T-helper 2 cell treated with Interferon-gamma antibody and Interleukin-4, amounts not matched to agents 100 ng/mL and 5 ng/mL, for 36 hours (primary cell): ENCODE data around the gene LHX1. TPM values are rescaled to one million over a fixed set of nuclear protein-coding genes. Genes with fewer than 3 reads are reported as not detected.

ENCODE experiments used
- intact Hi-C: fragments of 100-400 bp; cut with micrococcal nuclease; formaldehyde crosslinking; loops from one replicate; pipeline ENCODE4 v1.15.1; 2023
- total RNA-seq: library from RNA; stranded (reverse); gene quantifications from 2 replicates; pipeline ENCODE4 v1.2.3, GENCODE V29; 2022

The LHX1 gene
- total RNA-seq, 1 donor from 2014 or later, result 0.18 TPM

DNA sequence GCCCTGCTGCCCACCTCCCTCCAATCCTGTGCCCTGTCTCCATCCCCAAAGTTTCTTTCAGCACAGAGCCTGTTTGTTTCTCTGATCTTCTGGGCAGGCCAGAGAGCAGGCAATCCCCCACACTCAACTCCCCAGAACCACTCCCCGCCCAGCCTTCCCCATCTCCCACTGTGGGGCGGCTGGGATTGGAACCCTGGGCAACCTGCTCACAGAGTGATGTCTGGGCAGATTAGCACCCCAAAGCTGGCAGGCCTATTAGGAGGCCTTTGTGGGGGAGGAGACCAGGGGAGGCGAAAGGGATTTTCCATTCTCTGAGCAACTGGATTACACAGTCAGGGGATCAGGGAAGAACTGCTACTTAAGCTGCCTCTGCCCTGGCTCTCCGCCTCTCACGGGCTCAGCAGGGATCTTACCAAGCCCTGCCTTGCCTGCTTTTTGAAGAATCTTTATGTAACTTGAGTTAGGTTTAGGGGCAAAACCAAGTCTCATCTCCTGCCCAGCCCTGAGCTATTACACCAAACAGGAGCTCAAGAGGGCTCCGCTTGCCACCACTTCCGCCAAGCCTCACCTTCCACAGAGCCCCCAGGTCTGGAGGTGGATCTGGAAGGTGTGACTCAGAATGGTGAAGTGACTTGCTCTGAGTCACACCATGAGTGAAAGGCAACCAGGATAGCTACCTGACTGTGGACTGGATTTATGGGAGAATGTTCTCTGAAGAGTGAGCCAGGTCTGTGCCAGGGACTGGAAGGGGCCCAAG lies 16.0 kb upstream of the LHX1 start:
- intact Hi-C loops, result no loop called here

DNA sequence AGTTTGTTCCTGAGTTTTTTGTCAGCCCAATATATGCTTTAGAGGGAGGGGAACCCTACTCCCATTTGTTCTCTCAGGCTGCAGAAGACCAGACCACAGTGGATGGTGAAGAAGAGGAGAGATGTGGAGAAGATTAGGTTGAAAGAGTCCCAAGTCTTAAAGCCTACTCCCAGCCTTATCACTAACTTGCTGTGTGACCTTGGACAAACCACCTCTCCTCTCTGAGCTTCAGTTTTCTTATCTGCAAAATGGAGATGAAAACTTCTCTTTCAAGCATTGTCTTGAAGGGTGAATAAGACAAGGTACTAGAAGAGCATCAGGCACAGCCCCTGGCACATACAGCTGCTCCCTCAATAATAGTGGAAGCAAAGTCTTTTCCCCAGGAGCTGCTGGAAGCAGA lies 15.1 kb upstream of the LHX1 start:
- intact Hi-C loops, result no loop called here

DNA sequence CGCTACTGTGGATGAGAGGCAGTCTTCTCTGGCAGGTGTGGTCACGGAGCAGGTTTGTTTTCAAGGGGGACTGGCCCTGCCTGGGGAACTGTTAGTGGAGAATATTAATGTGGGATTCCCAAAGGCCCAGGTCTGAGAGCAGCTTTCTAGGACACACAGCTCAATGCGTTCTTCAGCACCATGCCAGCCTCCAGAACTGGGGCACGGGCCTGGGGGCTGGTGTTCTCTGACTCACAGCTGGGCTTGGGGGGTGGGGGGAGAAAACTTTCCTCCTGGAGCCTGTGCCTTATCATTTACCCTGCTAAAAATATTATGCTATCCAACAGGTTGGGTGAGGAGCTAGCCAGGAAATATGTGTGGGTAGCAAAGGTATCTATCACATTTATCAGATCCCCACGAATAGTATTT lies 13.5 kb upstream of the LHX1 start:
- intact Hi-C loops, result no loop called here

DNA sequence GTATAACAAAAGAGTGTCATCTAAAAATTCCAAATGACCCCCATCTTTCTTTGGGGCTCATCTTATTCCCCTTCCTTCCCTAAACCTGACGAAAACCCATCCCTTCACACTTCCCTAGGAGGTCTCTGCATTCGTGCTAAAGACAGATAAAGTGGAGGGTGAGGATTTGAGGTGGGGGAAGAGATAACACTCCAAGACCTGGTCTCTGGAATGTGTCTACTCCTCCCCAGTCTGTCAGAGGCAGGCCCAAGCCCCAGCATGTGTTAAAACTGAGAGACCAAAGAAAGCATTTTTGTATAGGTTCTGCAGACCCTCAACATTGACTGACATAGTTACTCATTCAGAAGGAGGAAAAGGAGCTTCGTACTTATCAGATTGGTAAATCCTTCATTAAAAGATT lies 11.0 kb upstream of the LHX1 start:
- intact Hi-C loops, result no loop called here

DNA sequence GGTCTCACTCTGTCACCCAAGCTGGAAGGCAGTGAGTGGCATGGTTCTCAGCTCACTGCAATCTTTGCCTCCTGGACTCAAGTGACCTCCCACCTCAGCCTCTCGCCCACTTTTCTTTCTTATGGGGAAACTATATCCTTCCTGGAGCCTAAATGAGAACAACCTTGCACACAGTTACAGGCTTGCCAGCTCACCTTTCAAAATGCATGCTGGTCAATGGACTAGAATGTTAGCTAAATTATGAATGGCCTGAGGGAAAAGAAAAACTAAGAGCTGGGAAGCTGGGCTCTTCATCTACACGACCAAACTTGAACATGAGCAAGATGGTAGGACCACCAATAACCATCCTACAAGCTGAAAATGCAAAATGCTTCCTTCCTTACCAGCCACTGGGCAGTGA lies 10.6 kb upstream of the LHX1 start:
- intact Hi-C loops, result no loop called here

DNA sequence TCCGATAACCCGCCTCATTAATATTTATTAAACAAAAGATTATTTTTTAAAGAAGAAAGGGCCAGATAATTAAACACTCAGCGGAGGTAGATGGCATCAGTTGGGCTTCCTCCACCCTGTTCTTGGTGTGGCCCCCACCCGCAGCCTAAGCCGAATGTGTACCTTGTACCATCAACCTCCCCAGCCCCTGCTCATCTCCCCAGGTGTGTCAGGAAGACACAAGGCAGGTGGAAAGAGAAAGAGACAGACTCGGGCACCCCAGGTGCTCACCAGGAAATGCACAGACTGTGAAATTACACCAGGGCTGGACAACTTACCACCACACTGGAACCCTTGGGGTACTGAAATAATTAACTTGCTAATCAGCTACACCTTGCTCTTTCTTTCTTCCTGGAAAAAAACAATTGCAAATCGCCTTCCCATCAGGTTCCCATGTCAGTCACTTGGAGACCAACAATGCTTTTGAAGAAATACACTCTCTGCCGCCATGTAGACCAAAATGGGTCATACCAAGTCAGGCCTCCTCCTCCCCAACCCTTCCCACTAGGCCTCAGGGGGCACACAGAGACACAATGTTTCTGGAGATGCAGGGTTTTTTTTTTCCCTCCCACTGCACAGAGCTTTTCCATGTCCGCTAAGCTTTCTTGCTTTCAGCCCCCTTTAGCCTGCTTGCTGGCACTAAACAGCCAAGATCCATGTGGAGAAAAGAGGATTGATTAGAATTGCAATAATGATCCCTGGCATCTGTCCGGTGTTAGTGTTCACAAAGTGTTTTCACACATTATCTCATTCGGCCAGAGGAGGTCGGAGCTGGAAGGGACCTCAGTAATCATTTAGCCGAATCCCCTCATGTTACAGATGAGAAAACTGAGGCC lies 8.6 kb upstream of the LHX1 start:
- intact Hi-C loops, result no loop called here

DNA sequence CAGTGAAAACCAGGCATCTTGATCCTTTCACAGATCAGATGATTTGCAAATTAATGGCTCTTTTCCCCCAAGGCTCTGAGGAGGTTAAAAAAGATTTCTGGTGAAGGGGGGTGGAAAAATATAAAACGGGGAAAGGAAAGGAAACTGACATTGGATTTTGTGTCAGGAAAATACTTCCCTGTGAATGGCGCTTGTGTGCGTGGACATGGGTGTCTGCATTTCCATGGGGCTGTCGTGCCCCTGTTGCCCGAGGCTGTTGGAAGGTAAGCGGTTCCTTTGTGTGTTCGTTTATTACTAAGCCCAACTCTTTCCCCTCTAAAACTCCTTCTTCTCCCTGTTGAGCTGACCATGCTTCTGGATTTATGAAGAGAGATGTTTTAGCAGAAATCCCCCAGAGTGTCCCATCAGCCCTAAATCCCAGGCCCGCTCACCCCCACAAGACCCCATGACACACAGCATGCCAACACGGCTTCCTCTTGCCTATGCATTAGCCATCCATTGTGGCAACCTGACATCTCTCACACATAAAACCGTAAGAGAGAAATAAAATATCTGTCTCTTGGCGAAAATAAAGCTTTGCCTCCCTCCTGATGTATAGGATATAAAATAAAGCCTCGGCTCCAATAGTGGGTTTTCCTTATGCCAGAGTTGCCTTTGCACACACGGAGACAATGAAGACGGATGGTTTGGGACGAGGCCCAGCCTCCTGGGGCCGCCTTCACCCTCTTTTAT lies 7.3 kb upstream of the LHX1 start:
- intact Hi-C loops, result no loop called here

DNA sequence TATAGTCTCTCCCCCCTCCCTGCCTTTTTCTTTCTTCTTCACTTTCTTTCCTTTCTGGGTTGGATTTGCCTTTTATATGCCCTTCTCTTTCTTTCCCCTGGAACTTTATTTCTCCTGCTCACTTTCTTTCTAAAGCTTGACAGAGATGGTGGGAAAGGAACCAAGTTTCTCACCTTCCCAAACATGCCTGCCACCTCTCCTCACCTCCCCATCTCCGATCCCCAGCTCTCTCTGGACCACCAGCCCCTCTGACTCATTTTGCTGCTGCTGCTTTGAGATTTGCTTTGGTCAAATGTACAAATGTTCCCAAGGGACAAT lies 6.7 kb upstream of the LHX1 start:
- intact Hi-C loops, result no loop called here

DNA sequence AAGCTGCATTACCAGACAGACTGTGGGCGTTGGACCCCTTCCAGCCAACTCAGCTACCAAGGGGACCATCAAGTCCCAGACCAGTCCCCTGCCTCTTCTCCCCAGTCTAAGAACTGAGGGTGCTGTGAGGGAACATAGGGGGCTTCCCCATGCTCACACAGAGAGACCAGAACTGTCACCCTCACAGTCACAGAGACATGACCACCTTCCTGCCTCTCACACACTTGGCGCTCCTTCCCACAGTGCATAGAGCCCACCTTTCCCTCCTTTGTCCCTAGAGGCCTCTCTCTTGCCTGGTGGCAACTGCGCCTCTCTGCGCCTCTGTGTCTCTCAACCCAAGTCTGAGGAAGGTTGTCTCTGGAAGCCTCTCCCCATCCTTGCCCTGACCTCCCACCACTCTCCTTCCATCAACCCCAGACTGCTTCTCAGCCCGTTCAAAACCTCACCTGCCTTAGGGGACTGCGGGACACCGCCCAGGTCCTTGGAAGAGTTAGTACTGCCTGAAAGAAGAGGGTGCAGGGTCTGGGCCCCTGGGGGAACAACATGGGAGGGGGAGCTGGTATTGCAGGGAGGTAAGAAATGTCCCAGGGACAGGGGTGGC lies 6.1 kb upstream of the LHX1 start:
- intact Hi-C loops, result no loop called here

DNA sequence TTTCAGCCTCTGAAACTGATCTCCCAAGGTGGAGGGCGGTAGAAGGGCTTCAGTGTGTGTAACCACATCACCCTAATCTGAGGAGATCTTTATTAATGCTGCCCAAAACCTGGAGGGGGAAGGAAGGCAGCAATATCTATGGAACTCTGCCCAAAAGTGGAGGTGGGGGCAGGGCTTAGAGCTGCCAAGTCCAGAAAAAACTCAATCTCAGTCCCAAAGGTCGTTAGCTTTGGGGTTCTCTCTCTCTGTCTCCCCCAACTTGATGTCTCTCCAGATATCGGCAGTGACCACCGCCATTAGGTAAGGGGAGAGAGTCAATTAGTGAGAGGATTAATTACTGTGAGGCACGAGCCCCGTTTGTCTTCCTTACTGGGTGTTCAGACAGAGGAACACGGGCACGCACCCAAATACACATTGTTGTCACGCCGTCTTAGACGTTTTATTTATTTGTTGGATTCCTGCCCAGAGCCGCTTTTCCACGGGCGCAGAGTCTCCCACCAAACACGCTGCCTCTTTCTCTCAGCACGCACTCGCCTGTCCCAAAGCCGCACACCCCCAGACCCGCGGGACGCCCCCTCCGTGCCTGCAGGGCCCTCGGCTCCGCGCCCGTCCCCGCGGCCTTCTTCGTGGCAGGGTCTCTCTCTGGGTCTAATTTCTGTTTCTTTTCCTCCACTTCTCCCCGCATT lies 5.4 kb upstream of the LHX1 start:
- intact Hi-C loops, result no loop called here

DNA sequence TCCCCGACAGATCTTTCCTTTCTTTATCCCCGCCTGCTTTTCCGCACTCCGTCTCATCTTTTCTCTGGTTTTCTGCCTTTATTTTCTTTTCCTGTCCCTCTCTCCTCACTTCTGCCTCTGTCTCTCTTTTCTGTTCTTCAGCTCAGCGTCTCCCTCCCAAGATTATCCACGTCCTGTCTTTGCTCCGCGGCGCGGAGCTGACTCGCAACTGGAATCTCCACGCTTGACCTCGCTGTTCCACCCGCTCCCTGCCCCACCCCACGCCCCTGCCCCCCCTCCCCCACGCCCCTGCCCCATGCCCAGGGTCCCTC lies 4.9 kb upstream of the LHX1 start:
- intact Hi-C loops, result no loop called here

DNA sequence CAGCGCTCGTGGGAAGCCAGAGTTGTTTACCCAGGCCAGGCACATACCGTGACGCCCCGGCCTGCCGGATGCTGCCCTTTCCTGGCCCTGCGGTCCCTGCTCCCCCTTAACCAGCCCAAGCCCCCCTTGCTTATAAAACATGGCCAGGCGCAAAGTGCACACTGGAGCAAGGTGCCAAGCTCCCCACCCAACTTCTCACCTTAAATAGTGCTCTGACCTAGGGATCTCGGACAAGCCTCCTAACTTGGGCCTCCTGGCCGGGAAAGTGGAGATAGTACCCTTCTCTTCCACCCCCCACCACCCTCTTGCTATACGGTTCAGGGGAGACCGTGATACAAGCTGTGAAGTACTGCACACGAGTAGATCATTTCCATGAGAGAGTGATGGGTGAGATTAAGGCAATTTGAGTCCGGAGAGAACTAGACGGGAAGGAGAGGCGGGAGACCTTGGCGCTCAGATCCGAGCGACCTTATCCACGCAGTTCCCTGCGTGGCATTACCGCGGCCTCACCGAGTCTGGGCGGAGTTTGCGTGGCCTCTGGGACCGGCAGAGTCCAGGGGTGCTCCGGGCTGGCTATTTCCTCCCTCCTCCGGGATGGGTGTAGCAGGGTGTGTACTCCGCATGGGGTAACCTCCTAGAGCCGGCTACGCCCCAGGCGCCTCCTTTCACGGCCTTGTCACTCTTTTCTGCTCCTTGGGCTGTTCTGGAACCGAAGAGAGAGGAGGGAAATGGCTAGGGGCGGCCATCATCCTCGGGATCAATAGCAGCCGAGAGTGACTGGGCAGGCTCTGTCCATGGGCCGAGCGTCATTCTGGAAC lies 4.4 kb upstream of the LHX1 start:
- intact Hi-C loops, result no loop called here

DNA sequence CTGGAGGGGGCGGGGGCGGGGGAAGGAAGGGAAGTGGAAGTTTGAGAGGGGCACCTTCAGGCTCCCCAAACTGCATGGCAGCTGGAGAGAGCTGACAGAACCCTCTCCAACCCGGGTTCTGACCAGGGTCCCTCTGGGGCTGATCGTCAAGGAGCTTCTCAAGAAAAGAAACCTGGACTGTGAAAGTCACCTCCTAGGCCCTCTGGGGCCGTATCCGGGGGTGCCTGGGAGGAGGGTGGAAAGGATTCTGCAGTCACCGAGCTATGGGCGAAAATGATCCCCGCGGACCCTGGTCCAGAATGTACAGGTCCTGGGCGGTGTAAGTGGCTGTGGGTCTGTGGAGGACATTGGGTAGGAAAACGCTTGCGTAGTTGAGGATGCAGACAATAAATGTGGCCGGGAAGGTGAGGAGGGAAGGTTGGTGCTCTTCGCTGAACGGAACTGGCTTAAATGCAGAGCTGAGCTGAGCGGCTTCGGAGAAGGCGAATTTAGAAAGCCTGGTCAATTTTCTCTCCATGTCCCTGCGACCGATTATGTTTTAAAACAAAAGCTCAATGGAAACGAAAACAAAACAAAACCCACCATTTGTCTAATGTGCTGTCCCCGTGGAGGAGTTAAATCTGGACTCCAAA lies 3.6 kb upstream of the LHX1 start:
- intact Hi-C loops, result no loop called here

DNA sequence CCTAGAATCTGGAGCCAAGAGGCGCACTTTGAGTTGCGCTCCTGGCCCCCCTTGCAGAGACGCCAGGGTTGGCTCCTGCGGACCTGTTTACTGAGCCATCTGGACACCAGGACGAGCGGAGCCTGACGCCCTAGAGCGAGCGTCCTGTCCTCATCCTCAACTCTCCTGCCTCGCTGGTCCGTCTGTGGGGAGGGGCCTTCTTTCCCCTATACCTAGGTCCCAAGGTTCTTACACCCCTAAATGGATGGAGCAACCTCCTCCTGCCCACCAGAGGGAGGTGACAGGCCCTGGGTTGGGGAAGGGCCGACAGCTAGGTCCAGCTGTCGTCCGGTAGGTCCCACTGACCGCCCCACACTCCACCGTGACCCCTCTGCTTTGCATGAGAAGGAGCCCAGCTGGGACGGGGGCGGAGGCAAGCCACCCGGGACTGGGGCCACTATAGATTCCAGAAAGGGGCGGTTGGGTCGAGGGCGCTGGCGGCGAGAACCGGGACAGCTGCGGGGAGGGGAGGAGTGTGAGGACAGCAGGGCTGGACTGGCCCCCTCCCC lies 3.1 kb upstream of the LHX1 start:
- intact Hi-C loops, result no loop called here

DNA sequence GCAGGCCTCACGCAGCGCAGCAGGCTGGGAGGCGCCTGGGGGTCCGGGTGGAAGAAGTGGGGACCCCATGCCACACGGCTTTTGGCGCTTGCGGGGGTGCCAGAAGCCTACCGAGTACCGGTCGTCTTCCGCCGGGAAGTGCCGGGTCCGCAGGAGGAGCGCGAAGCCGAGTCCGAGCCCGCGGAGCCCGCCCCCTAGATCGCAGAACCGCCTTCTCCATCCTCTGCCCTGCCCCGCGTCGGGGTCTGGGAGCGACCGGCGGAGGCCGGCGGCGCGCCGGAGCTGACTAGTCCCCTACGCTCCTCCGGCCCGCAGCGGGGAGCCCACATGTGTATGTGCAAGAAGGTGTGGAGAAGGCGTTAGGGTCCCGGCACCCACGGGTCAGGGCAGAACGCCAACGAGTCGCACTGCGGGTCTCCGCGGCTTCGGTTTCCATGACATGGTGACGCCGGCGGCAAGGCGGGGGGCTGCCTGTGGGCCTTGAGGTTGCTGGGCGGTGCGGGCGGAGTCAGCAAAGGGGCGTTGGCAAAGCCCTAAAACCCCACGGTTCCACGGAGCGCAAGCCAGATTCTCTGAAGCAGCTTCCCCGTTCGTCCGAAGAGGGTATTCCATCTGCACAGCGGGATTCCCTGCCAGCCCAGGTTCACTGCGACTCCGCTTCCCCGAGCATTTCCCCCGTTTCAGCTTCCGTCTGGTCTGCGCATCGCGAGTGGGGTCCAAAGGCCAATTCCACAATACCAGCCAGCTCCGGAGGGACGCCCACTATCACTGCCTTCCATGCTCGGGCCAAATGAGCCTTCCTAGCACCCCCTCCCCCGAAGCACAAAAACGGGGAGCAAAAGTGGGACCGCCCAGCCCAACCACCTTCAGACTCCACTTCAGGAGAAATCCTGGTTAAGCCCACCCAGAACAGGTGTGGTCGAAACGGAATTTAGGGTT lies 2.3 kb upstream of the LHX1 start:
- intact Hi-C loops, result loop anchor here (5.0 kb wide), 1 partner anchor 807 kb away; no protein-coding TSS in a partner anchor

DNA sequence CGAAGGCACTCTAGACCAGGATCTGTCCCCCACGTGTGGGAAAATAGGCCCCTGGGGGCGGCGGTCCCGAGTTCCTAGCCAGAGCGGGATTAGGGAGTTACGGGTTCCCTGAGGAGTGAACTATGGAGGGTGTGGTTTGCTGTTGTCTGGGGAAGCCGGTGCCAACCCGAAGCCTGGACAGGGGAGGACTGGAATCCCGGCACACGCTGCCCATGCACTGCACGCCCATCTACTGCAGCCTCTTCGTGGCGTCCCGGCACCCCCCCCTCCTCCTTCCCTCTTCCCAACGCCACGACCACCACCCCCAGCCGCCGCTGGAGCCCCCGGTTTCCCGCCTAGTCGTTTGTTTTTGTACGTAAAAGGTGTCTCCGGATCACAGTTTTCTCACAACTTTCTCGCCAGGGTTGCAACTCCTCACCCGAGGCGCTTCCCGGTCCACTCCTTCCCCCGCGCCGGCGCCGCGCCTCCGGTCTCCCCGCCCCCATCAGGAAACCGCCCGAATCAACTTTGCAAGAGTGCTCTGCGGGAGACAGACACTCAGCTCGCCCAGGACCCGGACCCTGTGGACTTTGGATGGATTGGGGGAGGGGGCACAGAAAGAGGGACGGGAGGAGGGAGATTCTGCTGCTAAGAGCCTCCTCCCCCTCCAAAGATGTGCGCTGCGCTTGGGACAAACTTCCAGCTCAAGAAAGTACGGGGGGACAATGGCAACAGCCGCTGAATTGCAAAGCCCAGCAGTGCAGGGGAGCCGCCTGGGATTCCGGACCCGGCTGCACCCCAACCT lies 1.4 kb upstream of the LHX1 start:
- intact Hi-C loops, result loop anchor here (5.0 kb wide), 1 partner anchor 806 kb away; no protein-coding TSS in a partner anchor

DNA sequence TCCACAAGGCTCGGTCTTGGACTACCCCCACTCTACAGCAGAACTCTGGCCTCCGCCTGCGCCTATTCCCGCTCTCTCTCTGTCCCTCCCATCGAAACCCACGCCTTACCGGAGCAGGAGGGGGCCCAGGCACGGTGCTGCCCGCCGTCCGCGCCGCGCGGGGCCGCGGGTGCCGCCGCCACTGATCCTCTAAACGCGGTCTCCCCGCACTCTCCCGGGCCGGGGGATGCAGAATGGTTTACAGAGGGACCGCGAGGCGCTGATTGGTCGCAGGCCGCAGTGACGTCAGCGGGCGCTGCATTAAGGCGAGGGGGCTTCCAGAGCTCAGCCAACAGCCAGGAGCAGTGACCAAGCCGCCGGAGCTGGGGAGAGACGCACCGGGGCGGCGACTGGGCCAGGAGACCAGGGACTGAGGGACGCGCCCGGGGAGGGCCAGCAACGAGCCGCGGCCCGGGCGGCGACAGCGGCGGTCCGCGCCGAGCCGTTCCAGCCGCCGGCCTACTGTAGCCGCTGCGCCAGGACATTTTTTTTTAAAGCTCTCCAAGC lies 747 bp upstream of the LHX1 start:
- intact Hi-C loops, result loop anchor here (5.0 kb wide), 1 partner anchor 806 kb away; no protein-coding TSS in a partner anchor
